Naive thymus-derived CD4-positive, alpha-beta T cell (primary cell): ENCODE measurements around the gene TGFBI. TPM values are rescaled to one million over a fixed set of nuclear protein-coding genes. Genes with fewer than 3 reads are reported as not detected.

Experiments used
- ATAC-seq: fragments of 150-1000 bp; cut with Tn5 transposase; 2 replicates; pipeline ENCODE4 v1.10.0; 2021; ENCODE audit warnings: mild to moderate bottlenecking, moderate library complexity
- CTCF ChIA-PET: fragments of 350-600 bp; sonication (Branson Sonifier 250); formaldehyde crosslinking; loops from one replicate; lab custom pipeline; 2021; ENCODE audit warnings: antibody characterized with exemption; lab: Charles Lee
- POLR2A ChIA-PET: fragments of 350-600 bp; sonication (Branson Sonifier 250); formaldehyde crosslinking; loops from one replicate; lab custom pipeline; 2021; ENCODE audit warnings: antibody characterized with exemption, inconsistent platforms; lab: Charles Lee
- DNase-seq, 9 donors: peaks; one replicate each; pipeline versions ENCODE4 v3.0.0 to v3.0.0-alpha.2; 2020 to 2022; ENCODE audit warnings: mixed read lengths in 1 of 9
- H3K27ac ChIP-seq: one replicate; pipeline ENCODE4 v1.7.0; 2013; ENCODE audit warnings: mild to moderate bottlenecking, low read depth, low read length, moderate library complexity
- H3K27me3 ChIP-seq, 2 donors: one replicate each; pipeline ENCODE4 v1.7.0; 2013; ENCODE audit warnings: low read length in 2 of 2, mild to moderate bottlenecking in 2 of 2, moderate library complexity in 2 of 2; ENCODE audit not compliant: control insufficient read depth in 2 of 2, insufficient read depth in 2 of 2
- H3K36me3 ChIP-seq, 3 experiments: 1 replicate in 2 of 3; 2 replicates in 1 of 3; pipeline ENCODE4 v1.7.0; 2013; ENCODE audit warnings: low read length in 3 of 3, mild to moderate bottlenecking in 3 of 3, moderate library complexity in 1 of 3; ENCODE audit not compliant: insufficient read depth in 3 of 3, control insufficient read depth in 2 of 3
- H3K4me1 ChIP-seq, 2 donors: one replicate each; pipeline ENCODE4 v1.7.0; 2013; ENCODE audit warnings: low read length in 2 of 2, mild to moderate bottlenecking in 2 of 2, moderate library complexity in 1 of 2; ENCODE audit not compliant: control insufficient read depth in 2 of 2, insufficient read depth in 2 of 2
- H3K4me3 ChIP-seq: 2 replicates; pipeline ENCODE4 v1.7.0; 2013; ENCODE audit warnings: mild to moderate bottlenecking, low read length
- H3K9me3 ChIP-seq, 3 experiments: 1 replicate in 2 of 3; 2 replicates in 1 of 3; pipeline ENCODE4 v1.7.0; 2013; ENCODE audit warnings: low read length in 3 of 3; ENCODE audit not compliant: control insufficient read depth in 2 of 3
- H3K27ac Mint-ChIP-seq, 9 donors: one replicate each; pipeline ENCODE4 v1.8.0; 2020 to 2022; ENCODE audit warnings: mixed read lengths in 9 of 9, mild to moderate bottlenecking in 8 of 9, moderate library complexity in 5 of 9, inconsistent platforms in 2 of 9
- H3K27me3 Mint-ChIP-seq, 5 donors: one replicate each; pipeline ENCODE4 v1.8.0; 2021 to 2022; ENCODE audit warnings: mixed read lengths in 5 of 5, mild to moderate bottlenecking in 1 of 5
- H3K36me3 Mint-ChIP-seq, 5 donors: one replicate each; pipeline ENCODE4 v1.8.0; 2020 to 2022; ENCODE audit warnings: mixed read lengths in 5 of 5, mild to moderate bottlenecking in 3 of 5, inconsistent platforms in 1 of 5
- H3K4me1 Mint-ChIP-seq, 7 donors: one replicate each; pipeline ENCODE4 v1.8.0; 2020 to 2022; ENCODE audit warnings: mixed read lengths in 7 of 7, mild to moderate bottlenecking in 3 of 7, inconsistent platforms in 1 of 7
- H3K4me3 Mint-ChIP-seq, 10 donors: one replicate each; pipeline ENCODE4 v1.8.0; 2020 to 2022; ENCODE audit warnings: mild to moderate bottlenecking in 10 of 10, mixed read lengths in 10 of 10, moderate library complexity in 6 of 10, inconsistent platforms in 2 of 10
- H3K9me3 Mint-ChIP-seq, 11 donors: one replicate each; pipeline ENCODE4 v1.8.0; 2020 to 2022; ENCODE audit warnings: mixed read lengths in 11 of 11, mild to moderate bottlenecking in 4 of 11, inconsistent platforms in 1 of 11, moderate library complexity in 1 of 11
- intact Hi-C, 2 donors: fragments of 100-400 bp; cut with micrococcal nuclease; formaldehyde crosslinking; loops; one replicate each; pipeline ENCODE4 v1.15.1; 2023
- polyA plus RNA-seq, 2 donors: library from polyadenylated mRNA; unstranded; fragments of 300-500 nt; fragmentation: Illumina TruSeq; gene quantifications; one replicate each; pipeline ENCODE4 v1.2.3, GENCODE V29; 2021
- total RNA-seq, 6 experiments: library from RNA in 5 of 6; stranded (reverse) in 5 of 6; gene quantifications; 1 replicate in 5 of 6; 2 replicates in 1 of 6; pipeline ENCODE4 v1.2.3 and lab custom pipeline; 2021 to 2026

Gene TGFBI
- total and polyA plus RNA-seq, 7 experiments from 2014 or later, result 0.07 to 167 (median 18.5) TPM; not detected in 1

- H3K27ac ChIP-seq, result no peak overlapping the region
- H3K27me3 ChIP-seq, result peaks cover 3% of the 10 kb centered on the region in 2 donors
- CTCF ChIA-PET, result no interaction called here
- H3K36me3 ChIP-seq, result no peaks in the 10 kb centered on the region
- DNase-seq, result no peak
- Mint-ChIP-seq H3K27me3 (peaks cover 19 to 31% (median 22%) of the 10 kb centered on the region in 5 donors), H3K36me3 (no peaks in the 10 kb centered on the region), H3K4me3 (no peak overlapping the region), H3K4me1 (peaks cover 0 to 13% (median 4%) of the 10 kb centered on the region in 7 donors), H3K27ac (no peak overlapping the region), H3K9me3 (peaks cover 0 to 2% (median 0%) of the 10 kb centered on the region in 11 donors)
- peaks cover 0 to 11% of the 10 kb centered on the region in 2 donors for H3K4me1 ChIP-seq
- ATAC-seq, result no peak
- intact Hi-C loops, result no loop called here
- POLR2A ChIA-PET, result no interaction called here
- no peaks in the 10 kb centered on the region for H3K9me3 ChIP-seq
- no peak overlapping the region for H3K4me3 ChIP-seq
Measured at GRCh38 chr5:136030956-136031611, 2.3 kb downstream of the TGFBI start.

DNA sequence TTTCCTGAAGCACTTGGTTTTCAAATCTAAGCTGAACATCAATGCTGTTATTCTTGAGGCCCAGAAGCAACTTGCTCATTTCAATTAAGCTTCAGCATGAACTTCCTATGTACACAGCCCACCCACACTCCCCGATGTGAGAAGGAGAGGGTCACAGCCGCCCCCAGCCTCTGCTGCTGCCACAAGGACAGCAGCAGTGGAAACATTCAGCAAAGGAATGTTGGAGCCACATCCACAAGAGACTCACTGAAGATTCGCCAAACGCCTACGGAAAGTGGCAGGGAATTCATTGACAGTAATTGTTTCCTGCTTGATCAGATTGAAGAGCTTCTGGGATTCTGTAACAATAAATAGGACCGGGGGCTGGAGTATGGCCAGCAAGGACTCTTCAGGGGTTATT, 2.9 kb downstream of the TGFBI start:
- H3K27ac ChIP-seq, result no peak overlapping the region
- no peak overlapping the region for H3K4me3 Mint-ChIP-seq
- no peaks in the 10 kb centered on the region for H3K36me3 Mint-ChIP-seq
- H3K27me3 ChIP-seq, result peaks cover 3% of the 10 kb centered on the region in 2 donors
- H3K36me3 ChIP-seq, result no peaks in the 10 kb centered on the region
- no peak overlapping the region for H3K27ac Mint-ChIP-seq
- no peak for DNase-seq
- peaks cover 5 to 18% (median 10%) of the 10 kb centered on the region in 7 donors for H3K4me1 Mint-ChIP-seq
- H3K4me1 ChIP-seq, result peaks cover 4 to 17% of the 10 kb centered on the region in 2 donors
- no peak overlapping the region for H3K4me3 ChIP-seq
- no peaks in the 10 kb centered on the region for H3K9me3 ChIP-seq
- H3K27me3 Mint-ChIP-seq, result peaks cover 16 to 27% (median 21%) of the 10 kb centered on the region in 5 donors
- peaks cover 0 to 2% (median 0%) of the 10 kb centered on the region in 11 donors for H3K9me3 Mint-ChIP-seq
- ChIA-PET POLR2A (no interaction called here), CTCF (no interaction called here)
- intact Hi-C loops, result no loop called here
- no peak for ATAC-seq

- DNase-seq (no peak), ATAC-seq (no peak)
- Histone ChIP-seq H3K4me3 (no peak overlapping the region), H3K27ac (no peak overlapping the region), H3K27me3 (peaks cover 3% of the 10 kb centered on the region in 2 donors), H3K9me3 (no peaks in the 10 kb centered on the region), H3K4me1 (peaks cover 5 to 26% of the 10 kb centered on the region in 2 donors), H3K36me3 (no peaks in the 10 kb centered on the region)
- Mint-ChIP-seq H3K4me1 (peaks cover 13 to 24% (median 19%) of the 10 kb centered on the region in 7 donors), H3K27me3 (peaks cover 7 to 19% (median 17%) of the 10 kb centered on the region in 5 donors), H3K27ac (no peak overlapping the region), H3K36me3 (peaks cover 0 to under 1% (median 0%) of the 10 kb centered on the region in 5 donors), H3K4me3 (no peak overlapping the region), H3K9me3 (peaks cover 0 to 4% (median 0%) of the 10 kb centered on the region in 11 donors)
- ChIA-PET POLR2A (no interaction called here), CTCF (no interaction called here)
- intact Hi-C loops, result no loop called here
Measured at GRCh38 chr5:136032564-136032963, 3.8 kb downstream of the TGFBI start.

- H3K27me3 Mint-ChIP-seq, result peaks cover under 1 to 12% (median 10%) of the 10 kb centered on the region in 5 donors
- CTCF ChIA-PET, result no interaction called here
- Histone ChIP-seq H3K9me3 (no peaks in the 10 kb centered on the region), H3K4me3 (no peak overlapping the region), H3K27ac (no peak overlapping the region), H3K36me3 (no peaks in the 10 kb centered on the region), H3K4me1 (peaks cover 5 to 32% of the 10 kb centered on the region in 2 donors), H3K27me3 (peaks cover 0 to 3% of the 10 kb centered on the region in 2 donors)
- no peak overlapping the region for H3K4me3 Mint-ChIP-seq
- DNase-seq, result no peak
- H3K36me3 Mint-ChIP-seq, result peaks cover 0 to 3% (median 0%) of the 10 kb centered on the region in 5 donors
- H3K4me1 Mint-ChIP-seq, result peaks cover 13 to 27% (median 21%) of the 10 kb centered on the region in 7 donors
- intact Hi-C loops, result no loop called here
- no peak overlapping the region for H3K27ac Mint-ChIP-seq
- no peak for ATAC-seq
- POLR2A ChIA-PET, result no interaction called here
- peaks cover 0 to 10% (median 1%) of the 10 kb centered on the region in 11 donors for H3K9me3 Mint-ChIP-seq
Measured at GRCh38 chr5:136033234-136033633, 4.4 kb downstream of the TGFBI start.

- no peak overlapping the region for H3K27ac ChIP-seq
- intact Hi-C loops, result no loop called here
- no peak overlapping the region for H3K4me3 ChIP-seq
- peaks cover 13 to 25% (median 21%) of the 10 kb centered on the region in 7 donors for H3K4me1 Mint-ChIP-seq
- H3K36me3 ChIP-seq, result no peaks in the 10 kb centered on the region
- peaks cover 0 to 3% of the 10 kb centered on the region in 2 donors for H3K27me3 ChIP-seq
- H3K27ac Mint-ChIP-seq, result no peak overlapping the region
- DNase-seq (no peak), ATAC-seq (no peak)
- no peak overlapping the region for H3K4me3 Mint-ChIP-seq
- peaks cover 5 to 33% of the 10 kb centered on the region in 2 donors for H3K4me1 ChIP-seq
- H3K9me3 ChIP-seq, result no peaks in the 10 kb centered on the region
- POLR2A ChIA-PET, result no interaction called here
- peaks cover 0 to 11% (median 9%) of the 10 kb centered on the region in 5 donors for H3K27me3 Mint-ChIP-seq
- H3K9me3 Mint-ChIP-seq, result peaks cover 0 to 12% (median 1%) of the 10 kb centered on the region in 11 donors
- peaks cover 0 to 3% (median 0%) of the 10 kb centered on the region in 5 donors for H3K36me3 Mint-ChIP-seq
- CTCF ChIA-PET, result no interaction called here
Measured at GRCh38 chr5:136033848-136034247, 5.1 kb downstream of the TGFBI start.

DNA sequence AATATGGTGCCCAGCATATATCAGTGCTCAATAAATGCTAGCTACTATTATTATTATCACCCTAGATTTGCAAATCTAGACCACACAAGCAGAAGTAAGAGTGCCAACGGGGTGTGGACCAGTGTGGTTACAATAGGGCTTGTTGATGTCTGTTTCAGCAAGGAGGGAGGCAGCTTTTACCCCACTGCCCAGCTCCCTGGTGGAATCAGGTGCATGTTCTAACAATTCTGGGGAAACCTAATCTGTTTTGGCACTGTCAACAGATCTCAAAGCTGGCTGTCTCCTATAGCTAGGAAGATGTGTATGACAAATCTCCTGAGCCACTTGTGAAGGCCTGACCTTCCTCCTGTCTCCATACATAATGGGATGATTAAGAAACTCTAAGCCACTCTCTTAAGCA, 5.7 kb downstream of the TGFBI start:
- Mint-ChIP-seq H3K27me3 (peaks cover 0 to 10% (median 8%) of the 10 kb centered on the region in 5 donors), H3K4me1 (peaks cover 13 to 25% (median 21%) of the 10 kb centered on the region in 7 donors), H3K36me3 (peaks cover 0 to 3% (median 0%) of the 10 kb centered on the region in 5 donors), H3K9me3 (peaks cover 0 to 12% (median 1%) of the 10 kb centered on the region in 11 donors), H3K4me3 (no peak overlapping the region), H3K27ac (no peak overlapping the region)
- Histone ChIP-seq H3K27ac (no peak overlapping the region), H3K27me3 (peaks cover 0 to 3% of the 10 kb centered on the region in 2 donors), H3K9me3 (no peaks in the 10 kb centered on the region), H3K4me3 (no peak overlapping the region), H3K4me1 (peaks cover 5 to 33% of the 10 kb centered on the region in 2 donors), H3K36me3 (no peaks in the 10 kb centered on the region)
- POLR2A ChIA-PET, result no interaction called here
- intact Hi-C loops, result no loop called here
- CTCF ChIA-PET, result no interaction called here
- DNase-seq (no peak), ATAC-seq (no peak)
